WTC11 (cell line): ENCODE data around the gene DNASE1L2.

ENCODE experiments used
- AR ChIP-seq: fragments of 250-450 bp; sonication (Bioruptor Pico); IDR thresholded peaks from 2 replicates; pipeline ENCODE4 v1.9.0; 2021; ENCODE audit warnings: mild to moderate bottlenecking
- CTCF ChIP-seq: fragments of 200-600 bp; IDR thresholded peaks from 2 replicates; pipeline ENCODE4 v1.8.0; 2022; ENCODE audit warnings: antibody characterized with exemption
- E2F4 ChIP-seq: sonication (generic); formaldehyde crosslinking; IDR thresholded peaks from 2 replicates; pipeline ENCODE4 v1.8.1; 2022; ENCODE audit warnings: low read depth, mild to moderate bottlenecking, moderate library complexity, missing genetic modification reagents, borderline replicate concordance
- IRF1 ChIP-seq: sonication (generic); formaldehyde crosslinking; IDR thresholded peaks from 2 replicates; pipeline ENCODE4 v1.8.0; 2023; ENCODE audit warnings: missing genetic modification reagents
- JUN ChIP-seq: sonication (generic); formaldehyde crosslinking; IDR thresholded peaks from 2 replicates; pipeline ENCODE4 v1.8.0; 2023; ENCODE audit warnings: mild to moderate bottlenecking, missing genetic modification reagents
- KAT7 ChIP-seq: sonication (generic); formaldehyde crosslinking; IDR thresholded peaks from 2 replicates; pipeline ENCODE4 v1.8.1; 2023; ENCODE audit warnings: missing genetic modification reagents, mild to moderate bottlenecking, borderline replicate concordance
- MAX ChIP-seq: sonication (generic); formaldehyde crosslinking; IDR thresholded peaks from 2 replicates; pipeline ENCODE4 v1.8.0; 2022; ENCODE audit warnings: mild to moderate bottlenecking, missing genetic modification reagents
- PRRX2 ChIP-seq: fragments of 250-450 bp; sonication (Bioruptor Pico); IDR thresholded peaks from 2 replicates; pipeline ENCODE4 v1.8.0; 2021; ENCODE audit warnings: mild to moderate bottlenecking
- RELA ChIP-seq: sonication (generic); formaldehyde crosslinking; IDR thresholded peaks from 2 replicates; pipeline ENCODE4 v1.8.1; 2022; ENCODE audit warnings: missing genetic modification reagents, mild to moderate bottlenecking, borderline replicate concordance
- SMAD3 ChIP-seq: sonication (generic); formaldehyde crosslinking; IDR thresholded peaks from 2 replicates; pipeline ENCODE4 v1.8.0; 2022; ENCODE audit warnings: missing genetic modification reagents, mild to moderate bottlenecking, borderline replicate concordance
- TEAD4 ChIP-seq: sonication (generic); formaldehyde crosslinking; IDR thresholded peaks from 2 replicates; pipeline ENCODE4 v1.8.0; 2022; ENCODE audit warnings: mild to moderate bottlenecking, missing genetic modification reagents

GRCh38 chr16:2190659-2191445 lies 45.4 kb upstream of the DNASE1L2 start:
- TF ChIP-seq MAX (CRISPR knock-in tag) (no peak), CTCF (no peak), IRF1 (CRISPR knock-in tag) (no peak), SMAD3 (CRISPR knock-in tag) (no peak), E2F4 (CRISPR knock-in tag) (no peak), JUN (CRISPR knock-in tag) (no peak), PRRX2 (no peak), KAT7 (no peak), RELA (CRISPR knock-in tag) (no peak), AR (CRISPR knock-in tag) (no peak), TEAD4 (CRISPR knock-in tag) (no peak)
